GM21825 (cell line): ENCODE results near the gene GATAD2A.
"Not testable (repeated sequence)": the region's sequence is repeated elsewhere in the genome, so short reads cannot be mapped to it uniquely, and the experiment has no call there.

Experiments used
- ATAC-seq: cut with Tn5 transposase; IDR thresholded peaks from one replicate; pipeline ENCODE4 v1.9.1; 2021; ENCODE audit warnings: mild to moderate bottlenecking, moderate library complexity; ENCODE audit not compliant: unreplicated experiment

The GATAD2A gene

DNA sequence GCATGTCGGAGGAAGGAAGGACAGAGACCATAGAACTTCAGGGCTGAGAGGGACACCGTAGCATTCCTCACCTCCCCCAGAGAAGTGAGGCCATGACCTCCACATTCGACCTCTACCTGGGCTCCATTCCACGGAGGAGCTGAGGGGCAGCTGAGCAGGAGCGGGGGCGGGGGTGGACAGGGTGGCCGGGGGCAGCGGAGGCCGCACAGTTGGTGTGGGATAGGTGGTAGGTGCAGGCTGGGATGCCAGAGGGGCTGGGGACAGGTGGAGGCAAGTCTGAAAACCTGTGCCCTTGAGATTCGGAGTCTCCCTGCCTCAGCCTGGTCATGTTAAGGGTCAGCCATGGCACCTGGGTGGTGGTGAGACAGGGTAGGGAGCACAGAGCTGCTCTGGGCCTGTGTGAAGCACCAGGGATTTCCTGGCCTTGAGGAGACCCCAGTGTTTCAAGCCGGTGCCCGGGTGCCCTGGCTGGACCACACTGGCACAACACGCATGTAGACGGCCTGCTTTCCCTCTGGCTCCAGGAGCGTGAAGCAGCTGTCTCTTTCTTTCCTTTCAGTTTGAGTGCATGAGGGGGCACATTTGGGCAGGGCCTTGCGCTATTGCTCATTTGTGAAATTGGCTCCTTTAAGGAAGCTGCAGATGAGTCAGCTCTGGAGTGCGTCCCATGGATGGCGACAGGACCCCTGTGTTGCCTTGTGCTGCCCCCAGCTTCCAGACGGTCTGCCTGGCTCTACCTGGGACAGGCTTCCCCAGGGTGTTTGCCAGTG lies 58.1 kb downstream of the GATAD2A start:
- ATAC-seq: no peak

DNA sequence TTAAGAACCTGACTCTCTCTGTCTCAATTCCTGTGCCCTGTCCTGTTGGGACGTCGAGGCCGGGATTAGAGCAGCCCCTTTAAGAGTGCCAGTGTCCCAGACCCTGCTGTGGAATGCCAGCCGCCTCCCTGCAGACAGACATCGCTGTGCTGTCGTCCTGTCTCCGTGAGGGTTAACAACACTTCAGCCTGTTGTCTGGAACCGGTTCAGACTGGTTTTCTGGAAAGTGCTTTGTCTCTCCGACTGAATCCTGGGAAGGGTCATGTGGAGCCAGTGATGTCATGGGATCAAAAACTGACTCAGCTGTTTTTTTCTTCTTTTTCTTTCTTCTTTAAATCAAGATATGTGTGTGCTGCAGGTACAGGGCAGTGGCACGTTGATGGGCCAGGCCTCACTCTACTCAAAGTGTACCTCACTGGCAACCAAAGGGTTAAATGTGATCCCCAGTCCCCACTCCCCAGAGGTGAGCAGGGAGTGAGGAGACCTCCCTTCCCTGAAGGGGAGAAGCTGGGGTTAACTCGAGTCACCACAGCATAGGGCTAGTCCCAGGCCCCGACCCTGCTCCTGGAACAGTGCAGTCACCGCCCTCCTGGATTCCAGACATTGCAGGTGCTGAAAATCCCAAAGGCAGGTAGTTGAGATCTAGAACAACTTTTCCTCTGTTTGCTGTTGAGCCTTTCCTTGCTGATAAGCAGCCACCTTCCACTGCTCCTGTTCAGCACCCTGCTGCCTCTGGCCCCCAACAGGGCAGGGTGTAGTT lies 59.0 kb downstream of the GATAD2A start:
- no peak for ATAC-seq

DNA sequence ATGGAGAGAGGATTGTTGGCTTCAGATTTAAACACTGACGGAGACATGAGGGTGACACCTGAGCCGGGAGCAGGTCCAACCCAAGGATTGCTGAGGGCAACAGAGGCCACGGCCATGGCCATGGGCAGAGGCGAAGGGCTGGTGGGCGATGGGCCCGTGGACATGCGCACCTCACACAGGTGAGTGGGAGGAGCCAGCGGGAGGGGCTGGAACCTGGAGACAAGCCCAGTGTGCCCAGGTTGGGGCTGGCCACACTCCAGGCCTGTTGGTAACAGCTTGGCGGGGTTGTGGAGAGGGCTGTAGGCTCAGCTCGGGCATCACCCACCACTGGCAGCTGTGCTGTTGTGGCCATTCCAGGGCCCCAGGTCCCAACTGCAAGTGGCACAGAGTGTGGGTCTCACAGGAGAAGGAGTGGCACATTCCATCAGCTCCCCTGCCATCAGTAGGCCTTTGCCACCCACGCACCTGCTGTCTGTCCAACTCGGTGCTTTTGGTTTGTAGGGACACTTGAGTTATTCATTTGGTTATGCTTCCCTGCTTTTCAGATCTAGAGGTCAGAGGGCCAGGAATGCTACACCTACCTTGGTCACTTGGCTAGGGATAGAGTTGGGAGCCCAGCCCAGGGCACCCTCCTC lies 60.1 kb downstream of the GATAD2A start:
- ATAC-seq: no peak

DNA sequence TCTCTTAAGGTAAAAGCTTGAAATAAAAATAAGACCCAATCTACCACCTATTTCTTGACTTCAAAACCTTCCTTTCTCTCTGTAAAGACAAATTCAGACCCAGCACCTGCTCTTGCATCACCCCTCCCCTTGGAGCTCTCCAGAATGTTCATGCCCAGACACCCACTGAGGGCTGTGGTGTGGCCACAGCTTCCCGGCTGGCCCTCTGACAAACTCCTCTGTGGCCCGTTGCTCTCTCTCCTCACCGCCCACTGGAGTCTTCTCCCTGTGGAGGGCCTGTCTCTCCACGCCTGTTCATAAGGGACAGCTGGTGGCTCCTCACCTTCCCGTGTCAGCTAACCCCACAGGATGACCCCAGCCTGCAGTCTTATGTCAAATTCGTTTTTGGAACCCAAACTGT lies 60.7 kb downstream of the GATAD2A start:
- ATAC-seq: no peak

DNA sequence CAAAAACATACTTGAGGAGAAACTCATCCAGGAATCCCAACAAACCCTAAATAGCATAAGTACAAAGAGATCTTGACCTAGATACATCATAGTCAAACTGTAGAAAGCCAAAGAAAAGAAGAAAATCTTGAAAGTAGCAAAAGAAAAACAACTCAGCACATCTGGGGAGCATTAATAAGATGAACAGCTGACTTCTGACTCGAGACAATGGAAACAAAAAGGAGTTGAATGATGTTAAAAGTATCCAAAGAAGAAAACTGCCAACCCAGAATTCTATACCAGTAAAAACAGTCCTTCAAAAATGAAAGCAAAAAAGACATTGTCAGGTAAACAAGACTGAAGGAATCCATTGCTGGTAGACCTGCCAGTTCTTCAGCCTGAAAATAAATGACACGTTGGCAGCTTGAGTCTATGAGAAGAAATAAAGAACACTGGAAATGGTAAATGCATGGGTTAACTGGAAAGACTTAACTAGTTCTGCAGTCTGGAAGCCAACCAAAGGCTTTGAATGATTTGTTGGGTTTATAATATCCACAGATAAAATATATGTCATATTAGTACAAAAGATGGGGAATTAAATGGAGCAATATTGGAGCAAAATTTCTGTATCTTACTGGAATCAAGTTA lies 63.1 kb downstream of the GATAD2A start:
- no peak for ATAC-seq

DNA sequence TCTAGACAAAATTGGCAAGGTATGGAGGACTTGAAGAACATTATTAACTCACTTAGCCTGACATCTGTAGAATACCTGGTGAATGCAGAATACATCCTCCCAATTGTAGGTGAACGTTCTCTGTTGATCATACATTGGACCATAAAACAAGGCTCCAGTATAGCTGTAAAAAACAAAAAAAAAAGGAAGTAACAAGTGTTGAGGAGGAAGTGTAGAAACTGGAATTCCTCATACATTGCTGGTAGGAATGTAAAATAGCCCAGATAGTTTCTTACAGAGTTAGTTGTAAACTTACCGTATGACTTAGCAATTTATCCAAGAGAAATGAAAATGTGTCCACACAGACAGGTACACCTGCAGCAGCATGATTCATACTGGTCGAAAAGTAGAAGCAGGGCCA lies 65.1 kb downstream of the GATAD2A start:
- no peak for ATAC-seq

DNA sequence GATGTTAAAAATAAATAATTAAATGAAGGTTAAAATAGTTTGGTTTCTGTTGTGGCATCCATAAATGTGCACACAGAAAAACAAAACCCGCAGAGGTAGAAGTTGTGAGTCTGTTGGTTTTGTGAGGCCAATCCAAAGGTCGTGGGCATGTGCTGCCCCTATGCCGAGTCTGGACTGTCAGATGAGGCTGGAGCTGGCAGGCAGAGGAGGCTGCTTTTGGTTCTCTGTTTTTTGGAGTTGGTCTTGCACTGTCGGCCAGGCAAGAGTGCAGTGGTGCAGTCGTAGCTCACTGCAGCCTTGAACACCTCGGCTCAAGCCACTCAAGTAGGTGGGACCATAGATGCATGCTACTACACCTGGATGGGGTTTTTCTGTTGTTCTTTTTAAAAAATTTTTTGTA lies 66.2 kb downstream of the GATAD2A start:
- ATAC-seq: no peak

DNA sequence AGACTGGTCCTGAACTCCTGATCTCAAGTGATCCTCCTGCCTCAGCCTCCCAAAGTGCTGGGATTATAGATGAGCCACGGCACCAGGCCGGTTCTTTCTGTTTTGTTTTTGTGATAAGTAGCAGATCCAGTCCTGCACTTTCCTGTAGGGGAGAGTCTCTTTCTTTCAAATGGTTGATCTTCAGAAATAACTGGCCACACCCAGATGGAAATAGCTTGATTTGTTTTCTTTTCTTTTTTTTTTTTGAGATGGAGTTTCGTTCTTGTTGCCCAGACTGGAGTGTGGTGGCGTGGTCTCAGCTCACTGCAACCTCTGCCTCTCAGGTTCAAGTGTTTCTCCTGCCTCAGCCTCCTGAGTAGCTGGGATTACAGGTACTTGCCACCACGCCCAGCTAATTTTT lies 66.6 kb downstream of the GATAD2A start:
- not testable (repeated sequence) for ATAC-seq

DNA sequence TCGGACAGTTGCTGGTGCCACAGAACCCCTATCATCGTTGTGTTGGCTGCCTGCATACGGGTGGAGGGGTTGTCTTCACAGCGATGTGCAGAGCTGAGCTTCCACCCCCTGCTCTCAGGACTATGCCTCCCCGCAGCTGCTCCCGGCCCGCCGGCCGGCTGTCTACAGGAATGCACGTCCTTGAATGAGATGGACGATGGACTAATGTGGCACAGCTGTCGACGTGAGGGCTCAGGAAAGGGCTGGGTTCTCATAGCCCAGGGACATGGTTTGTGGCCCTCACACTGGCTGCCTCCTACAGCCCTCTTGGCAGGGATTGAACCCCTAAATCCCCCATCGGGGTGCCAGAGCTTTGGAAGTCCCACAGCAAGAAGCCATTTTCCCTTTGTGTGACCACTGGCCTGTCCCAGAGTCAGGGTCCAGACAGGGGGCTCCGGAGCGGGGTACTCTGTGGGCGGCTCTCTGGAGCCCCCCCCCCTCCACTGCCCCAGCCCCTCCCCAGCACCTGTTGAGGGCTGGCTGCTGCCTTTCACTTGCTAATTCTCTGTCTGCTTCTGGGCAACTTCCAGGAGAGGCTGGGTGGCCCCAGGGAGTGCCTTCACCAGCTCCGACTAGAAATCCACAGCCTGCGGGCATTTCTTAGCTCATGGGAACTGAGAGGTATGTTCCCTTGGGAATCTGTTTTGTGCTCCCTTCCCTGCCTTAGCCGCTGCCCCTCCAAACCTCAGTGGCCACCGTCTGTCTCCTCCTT lies 69.7 kb downstream of the GATAD2A start:
- no peak for ATAC-seq

DNA sequence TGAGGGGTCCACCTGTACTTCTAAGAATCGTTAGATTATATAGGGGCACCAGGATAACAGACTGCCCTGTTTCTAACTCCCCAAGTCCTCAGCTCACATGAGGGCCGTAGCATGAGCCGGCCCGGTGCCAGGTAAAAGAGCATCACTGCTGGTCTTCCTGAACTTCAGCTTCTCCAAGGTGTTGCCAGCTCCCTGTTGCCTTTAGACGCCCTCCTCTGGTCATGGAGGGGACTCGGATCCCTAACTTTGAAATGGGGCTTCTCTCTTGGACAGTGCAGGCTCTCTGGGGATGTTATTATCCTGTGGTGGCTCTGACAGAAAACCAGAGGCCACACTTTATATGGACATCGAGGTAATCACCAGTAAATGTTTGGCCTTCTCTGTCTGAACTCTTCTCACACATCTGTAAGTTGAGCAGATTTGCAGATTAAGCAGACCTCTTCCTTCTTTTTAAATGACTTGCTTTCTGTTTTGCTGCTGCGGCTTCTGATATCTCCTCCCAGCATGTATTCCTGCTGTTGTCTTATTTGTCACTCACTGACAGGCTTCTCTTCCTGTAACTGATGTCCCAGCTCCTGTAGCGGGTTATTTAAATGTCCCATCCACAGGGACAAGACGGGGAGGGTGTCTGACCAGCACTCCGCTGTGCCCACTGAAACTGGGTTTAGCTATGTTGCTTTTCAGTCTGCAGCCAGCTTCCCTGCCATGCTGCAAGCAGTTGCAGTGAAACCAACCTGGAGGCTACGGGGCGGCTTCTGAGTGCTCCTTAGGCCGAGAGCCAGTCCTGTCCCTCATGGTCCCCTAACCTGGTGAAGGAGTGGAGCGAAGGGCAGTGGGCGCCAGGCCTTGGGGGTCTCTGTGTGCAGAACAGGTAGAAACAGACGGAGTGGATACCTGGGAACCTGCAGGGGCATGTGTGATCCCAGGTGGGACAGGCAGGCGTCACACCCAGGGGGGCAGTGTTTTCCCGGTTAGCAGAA lies 70.7 kb downstream of the GATAD2A start:
- ATAC-seq: no peak

DNA sequence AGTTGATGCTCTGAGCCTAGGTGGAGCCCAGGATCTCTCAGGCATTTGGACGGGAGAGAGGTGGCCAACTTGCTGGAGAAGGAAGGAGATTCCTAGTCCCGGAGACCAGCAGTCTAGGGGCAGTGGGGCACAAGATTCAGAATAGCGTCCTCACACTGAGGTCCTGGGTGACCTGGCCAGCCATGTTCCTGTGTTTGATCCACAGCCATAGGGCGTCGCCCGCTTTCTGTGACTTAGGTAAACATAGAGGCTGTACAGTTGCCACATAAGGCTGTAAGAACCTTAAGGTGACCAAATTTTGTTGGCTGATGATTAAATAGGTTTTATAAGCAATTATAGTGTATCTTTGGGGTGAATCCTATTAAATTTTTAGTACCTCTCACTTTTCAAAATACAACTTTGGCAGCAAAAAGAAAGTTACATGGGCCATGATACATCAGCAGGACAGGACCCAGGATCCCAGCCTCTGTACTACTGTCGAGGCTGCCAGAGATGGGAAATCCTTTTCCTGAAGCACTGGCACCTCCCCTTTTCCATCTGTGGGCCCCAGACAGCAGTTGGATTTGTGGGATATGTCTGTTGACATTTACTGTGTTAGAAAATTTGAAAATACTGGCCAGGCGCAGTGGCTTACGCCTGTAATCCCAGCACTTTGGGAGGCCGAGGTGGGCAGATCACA lies 72.4 kb downstream of the GATAD2A start:
- no peak for ATAC-seq

DNA sequence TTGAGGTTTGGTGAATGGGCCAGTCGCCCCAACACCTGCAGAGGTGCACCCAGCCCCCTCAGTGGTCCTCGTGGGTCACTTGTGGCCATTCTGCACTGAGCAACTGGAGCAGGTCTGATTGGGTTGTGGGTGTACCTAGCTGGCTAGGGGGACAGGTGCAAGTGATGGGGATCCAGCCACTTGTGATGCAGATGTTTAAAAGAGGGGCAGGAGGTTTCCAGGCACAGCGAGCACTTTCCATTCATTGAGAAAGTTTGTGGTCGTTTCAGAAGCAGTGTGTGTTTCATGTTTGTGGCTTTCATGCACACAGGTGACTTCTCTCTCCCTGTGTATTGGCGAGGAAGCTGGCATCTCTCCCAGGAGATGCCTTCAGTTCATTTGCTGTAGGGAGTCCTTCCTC lies 75.2 kb downstream of the GATAD2A start:
- no peak for ATAC-seq

DNA sequence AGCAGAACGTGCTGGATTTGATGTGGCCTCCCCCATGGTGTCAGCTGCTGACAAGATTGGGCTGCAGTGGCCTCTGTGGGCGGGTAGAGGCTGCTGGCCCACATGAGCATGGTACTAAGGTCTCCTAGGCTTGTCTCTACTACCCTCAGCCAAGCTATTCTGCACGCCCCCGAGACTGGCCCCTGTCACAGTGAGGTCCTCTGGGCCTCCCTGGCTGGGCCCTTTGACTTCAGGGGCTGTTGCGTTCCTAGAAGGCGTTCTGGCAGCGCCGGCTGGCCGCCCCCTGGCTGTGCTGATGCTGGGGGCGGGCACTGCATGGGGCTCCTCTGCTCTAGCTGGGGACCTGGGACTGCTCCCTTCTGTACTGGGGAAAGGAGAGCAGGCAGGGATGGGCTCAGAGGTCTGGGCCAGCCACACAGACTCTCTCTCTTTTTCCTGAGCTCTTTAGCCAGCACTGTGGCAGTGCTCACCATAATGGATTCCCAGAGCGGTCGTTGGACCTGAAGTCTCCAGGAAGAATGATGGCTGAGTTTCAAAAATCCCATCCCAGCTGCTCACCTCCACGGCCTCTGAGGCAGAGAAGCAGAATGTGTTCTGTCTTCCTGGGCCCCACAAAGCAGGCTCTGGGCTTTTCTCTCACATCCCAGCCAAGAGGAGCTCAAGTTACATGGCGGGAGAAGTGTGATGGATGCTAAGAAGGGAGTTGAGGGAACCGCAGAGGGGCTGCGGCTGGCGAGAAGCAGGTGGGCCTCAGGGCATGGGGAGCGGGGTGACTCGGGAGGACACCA lies 77.5 kb downstream of the GATAD2A start:
- no peak for ATAC-seq

DNA sequence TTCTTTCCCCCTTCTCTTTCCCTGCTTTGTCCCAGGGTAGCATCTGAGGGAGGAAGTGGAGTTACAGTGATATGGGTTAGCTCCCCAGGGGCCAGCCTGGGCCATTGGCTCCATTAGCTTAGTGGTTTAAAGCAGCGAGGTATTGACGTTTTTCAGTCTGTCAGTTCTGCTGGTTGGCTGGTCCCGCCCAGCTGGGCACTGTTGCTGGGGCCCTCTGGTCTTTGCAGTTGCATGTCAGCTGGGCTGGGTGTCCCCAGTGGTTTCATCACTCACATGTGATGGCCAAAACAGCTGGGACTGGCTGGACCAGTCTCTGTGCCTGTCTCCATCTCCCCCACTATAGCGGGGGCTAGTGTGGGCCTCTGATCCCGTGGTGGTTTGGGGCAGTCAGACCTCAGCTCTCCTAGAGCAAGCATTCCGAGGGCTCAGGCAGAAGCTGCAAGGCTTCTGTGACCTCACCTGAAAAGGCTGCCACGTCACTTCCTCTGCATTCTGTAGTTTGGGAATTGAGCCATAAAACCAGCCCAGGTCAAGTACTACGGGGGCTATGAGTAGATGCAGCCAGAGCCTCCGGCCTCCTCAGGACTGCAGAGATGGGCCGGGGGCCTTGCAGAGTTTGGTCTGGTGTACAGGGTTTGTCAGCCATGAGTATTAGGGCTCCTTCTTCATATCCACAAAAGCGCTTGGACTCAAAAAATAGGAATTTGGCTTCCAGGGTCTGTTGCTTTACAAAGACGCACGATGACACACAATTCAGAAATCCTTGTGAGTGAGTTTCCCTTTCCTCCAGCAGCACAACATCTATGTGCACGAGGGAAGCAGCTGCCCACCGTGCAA lies 79.9 kb downstream of the GATAD2A start:
- ATAC-seq: no peak

DNA sequence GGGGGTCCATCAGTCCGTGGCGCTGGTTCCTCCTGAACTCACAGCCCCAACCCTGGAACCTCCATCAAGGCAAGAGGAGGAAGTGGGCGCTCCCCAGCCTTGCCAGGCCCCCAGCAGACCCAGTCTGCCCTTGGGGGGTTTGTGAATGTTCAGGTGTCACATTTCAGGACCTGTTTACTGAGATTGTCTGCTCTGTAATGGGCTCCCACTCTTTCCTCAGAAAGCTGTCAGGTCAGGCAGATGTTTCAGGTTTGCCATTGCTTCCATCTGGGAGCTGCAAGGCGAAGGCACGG lies 80.5 kb downstream of the GATAD2A start:
- no peak for ATAC-seq

DNA sequence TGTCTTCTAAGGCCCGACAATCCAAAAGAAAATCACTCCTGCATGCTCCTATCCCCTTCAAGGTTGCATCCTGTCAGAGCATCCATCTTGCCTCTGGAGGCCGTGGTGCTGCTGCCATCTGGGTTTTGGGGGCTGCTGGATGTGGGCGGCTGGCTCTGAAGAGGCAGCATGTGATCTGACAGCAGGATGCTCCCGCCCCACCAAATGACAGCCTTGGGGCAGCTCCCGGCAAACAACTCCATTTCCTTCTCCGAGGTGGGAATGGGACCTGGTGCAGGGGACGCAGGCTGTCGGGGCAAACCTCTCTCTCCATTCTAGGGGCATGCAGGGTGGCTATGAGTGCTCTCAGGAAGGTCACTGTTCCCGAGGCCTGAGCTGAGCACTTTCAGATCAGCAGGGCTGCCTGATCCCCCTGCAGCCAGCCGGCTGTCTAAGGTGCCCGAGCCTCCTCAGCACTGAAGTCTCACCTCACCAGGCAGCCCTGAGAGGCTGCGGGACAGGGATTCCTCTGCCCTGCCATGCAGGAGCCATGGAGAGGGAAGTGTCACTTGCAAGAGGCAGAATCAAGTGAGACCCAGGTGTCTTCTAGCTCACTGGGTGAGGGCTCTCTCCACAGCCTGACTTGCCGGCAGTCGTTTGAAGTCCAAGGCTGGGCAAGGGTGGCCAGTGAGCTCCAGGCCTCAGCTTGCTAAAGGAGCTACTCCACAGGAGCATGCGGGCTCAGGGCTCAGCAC lies 81.0 kb downstream of the GATAD2A start:
- ATAC-seq: no peak
